Islet precursor cell (in vitro differentiated cells): ENCODE results near the gene EIF3A.
"Not testable (repeated sequence)": the region's sequence is repeated elsewhere in the genome, so short reads cannot be mapped to it uniquely, and the experiment has no call there.

Experiments used
- DNase-seq: peaks from one replicate; pipeline ENCODE4 v3.0.0-alpha.2; 2018

The EIF3A gene, protein sequence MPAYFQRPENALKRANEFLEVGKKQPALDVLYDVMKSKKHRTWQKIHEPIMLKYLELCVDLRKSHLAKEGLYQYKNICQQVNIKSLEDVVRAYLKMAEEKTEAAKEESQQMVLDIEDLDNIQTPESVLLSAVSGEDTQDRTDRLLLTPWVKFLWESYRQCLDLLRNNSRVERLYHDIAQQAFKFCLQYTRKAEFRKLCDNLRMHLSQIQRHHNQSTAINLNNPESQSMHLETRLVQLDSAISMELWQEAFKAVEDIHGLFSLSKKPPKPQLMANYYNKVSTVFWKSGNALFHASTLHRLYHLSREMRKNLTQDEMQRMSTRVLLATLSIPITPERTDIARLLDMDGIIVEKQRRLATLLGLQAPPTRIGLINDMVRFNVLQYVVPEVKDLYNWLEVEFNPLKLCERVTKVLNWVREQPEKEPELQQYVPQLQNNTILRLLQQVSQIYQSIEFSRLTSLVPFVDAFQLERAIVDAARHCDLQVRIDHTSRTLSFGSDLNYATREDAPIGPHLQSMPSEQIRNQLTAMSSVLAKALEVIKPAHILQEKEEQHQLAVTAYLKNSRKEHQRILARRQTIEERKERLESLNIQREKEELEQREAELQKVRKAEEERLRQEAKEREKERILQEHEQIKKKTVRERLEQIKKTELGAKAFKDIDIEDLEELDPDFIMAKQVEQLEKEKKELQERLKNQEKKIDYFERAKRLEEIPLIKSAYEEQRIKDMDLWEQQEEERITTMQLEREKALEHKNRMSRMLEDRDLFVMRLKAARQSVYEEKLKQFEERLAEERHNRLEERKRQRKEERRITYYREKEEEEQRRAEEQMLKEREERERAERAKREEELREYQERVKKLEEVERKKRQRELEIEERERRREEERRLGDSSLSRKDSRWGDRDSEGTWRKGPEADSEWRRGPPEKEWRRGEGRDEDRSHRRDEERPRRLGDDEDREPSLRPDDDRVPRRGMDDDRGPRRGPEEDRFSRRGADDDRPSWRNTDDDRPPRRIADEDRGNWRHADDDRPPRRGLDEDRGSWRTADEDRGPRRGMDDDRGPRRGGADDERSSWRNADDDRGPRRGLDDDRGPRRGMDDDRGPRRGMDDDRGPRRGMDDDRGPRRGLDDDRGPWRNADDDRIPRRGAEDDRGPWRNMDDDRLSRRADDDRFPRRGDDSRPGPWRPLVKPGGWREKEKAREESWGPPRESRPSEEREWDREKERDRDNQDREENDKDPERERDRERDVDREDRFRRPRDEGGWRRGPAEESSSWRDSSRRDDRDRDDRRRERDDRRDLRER (N-terminal part only)

DNA sequence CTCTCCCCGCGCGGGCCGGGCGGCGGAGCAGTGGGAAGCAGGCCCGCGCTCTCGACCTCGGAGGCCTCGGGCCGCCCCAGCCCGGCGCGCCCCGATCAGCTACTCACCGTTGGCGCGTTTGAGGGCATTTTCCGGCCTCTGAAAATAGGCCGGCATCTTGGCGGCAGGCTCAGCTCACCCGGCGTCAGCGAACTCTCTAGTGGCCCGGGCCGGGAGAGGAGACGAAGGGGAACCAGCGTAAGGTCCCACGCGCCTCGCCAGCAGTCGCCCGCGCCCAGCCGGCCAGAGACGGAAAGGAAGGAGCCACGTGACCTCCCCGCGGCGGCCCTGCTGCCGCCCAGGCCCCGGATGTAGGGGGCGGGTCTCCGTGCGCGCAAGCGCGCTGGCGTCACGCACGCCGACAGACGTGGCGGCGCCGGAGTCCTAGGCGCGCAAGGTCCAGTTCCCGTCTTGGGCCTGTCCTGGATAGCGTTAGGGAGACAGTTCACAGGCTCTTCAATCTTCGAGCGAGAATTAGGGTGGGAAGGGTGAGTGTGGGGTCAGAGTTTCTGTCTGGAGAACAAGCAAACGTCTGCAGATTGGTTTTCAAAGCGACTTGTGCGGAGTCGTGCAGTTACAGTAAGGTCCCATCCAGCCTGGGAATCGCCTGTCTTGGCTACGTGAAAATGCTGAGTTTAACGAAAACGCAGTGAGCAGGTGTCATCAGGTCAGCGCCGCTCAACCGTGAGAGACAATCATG lies at the start of gene EIF3A:
TSS of gene EIF3A (minus strand) at position 297 of the 739 bp plus-strand sequence. CDS start at position 156, 141 bp downstream.
- DNase-seq, result peak; percentile 96

DNA sequence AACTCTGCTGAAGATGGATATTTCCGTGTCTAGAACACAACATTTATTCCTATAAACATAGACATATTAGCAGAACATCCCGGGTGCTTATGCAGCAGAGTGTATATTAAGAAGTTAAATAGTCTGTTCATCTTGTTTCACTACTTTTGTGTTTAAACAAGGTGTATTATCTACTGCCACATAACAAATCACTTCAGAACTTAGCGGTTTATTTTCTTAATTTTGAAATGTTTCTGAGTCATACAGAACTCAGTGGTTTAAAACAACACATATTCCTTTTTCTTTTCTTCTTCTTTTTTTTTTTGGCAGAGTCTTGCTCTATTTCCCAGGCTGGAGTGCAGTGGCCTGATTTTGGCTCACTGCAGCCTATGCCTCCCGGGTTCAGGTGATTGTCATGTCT lies 49.1 kb upstream of the EIF3A start:
- no peak for DNase-seq

DNA sequence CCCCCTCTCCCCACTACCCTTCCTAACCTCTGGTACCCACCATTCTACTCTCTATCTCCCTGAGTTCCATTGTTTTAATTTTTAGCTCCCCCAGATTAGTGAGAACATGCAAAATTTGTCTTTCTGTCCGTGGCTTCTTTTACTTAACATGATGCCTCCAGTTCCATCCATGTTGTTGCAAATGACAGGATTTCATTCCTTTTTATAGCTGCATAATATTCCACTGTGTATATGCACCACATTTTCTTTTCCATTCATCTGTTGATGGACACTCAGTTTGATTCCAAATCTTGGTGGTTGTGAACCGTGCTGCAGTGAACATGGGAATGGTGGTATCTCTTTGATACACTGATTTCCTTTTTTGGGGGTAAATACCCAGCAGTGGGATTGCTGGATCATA lies 45.3 kb upstream of the EIF3A start:
- no peak for DNase-seq

DNA sequence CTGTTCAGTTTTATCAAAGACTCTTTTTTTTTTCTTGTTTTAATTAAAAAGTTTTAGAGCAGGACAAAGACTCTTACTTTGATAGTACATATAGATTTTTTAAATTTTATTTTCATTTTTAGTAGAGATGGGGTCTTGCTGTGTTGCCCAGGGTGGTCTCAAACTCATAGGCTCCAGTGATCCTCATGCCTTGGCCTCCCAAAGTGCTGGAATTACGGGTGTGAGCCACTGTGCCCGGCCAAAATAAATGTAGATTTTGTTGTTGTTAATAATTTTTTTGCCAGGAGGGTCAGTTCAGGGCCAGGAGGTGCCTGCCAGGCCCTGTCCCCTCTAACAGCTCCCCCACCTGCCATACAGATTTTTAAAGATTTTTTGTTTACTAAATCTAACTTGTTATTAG lies 40.3 kb upstream of the EIF3A start:
- DNase-seq, result no peak

DNA sequence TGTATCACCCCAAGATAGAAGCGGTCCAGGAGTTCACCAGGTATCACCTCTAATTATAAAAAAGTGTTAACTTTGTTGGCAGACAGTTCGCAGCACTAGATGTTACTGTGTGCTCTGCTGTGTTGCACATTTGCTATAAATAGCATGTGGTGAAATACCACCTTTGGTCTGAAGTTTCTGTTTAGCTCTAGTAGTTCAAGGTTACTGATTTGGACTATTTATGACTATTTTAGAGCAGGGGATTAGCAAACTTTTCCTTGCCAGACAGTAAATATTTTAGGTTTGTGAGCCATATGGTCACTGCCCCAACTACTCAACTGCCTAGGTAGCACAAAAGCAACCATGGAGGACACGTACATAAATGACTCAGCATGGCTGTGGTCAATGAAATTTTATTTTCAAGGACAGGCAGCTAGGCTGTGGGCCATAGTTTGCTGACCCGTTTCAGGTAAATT lies 39.8 kb upstream of the EIF3A start:
- DNase-seq, result no peak

DNA sequence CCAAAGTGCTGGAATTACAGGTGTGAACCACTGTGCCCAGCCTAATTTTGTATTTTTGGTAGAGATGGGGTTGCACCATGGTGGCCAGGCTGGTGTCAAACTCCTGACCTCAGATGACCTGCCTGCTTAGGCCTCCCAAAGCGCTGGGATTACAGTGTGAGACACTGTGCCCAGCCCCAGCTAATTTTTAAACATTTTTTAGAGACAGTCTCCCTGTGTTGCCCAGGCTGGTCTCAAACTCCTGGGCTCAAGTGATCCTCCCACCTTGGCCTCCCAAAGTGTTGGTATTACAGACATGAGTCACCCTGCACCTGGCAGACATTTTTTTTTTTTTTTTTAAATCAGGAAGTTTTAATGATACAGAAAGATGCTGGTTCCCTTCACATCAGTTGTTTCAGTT lies 38.8 kb upstream of the EIF3A start:
- no peak for DNase-seq

DNA sequence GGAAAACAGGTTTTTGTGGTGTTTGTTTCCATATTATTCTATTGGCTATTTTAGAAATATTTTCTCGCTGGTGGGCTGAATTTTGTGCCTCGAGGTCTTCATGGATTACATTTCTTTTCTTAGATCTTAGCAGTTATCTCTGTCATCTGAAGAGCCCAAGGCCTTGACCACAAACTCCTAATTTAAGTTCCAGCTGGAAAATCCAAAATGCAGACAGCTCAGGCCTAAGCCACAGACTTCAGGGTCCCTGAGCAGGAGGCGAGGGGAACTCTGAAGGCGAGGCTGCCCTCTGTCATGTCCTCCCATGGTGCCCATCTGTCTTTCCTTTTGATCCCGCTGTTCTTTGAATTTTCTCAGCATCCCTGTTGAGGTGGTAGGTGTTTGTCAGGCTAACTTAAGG lies 37.6 kb upstream of the EIF3A start:
- no peak for DNase-seq

DNA sequence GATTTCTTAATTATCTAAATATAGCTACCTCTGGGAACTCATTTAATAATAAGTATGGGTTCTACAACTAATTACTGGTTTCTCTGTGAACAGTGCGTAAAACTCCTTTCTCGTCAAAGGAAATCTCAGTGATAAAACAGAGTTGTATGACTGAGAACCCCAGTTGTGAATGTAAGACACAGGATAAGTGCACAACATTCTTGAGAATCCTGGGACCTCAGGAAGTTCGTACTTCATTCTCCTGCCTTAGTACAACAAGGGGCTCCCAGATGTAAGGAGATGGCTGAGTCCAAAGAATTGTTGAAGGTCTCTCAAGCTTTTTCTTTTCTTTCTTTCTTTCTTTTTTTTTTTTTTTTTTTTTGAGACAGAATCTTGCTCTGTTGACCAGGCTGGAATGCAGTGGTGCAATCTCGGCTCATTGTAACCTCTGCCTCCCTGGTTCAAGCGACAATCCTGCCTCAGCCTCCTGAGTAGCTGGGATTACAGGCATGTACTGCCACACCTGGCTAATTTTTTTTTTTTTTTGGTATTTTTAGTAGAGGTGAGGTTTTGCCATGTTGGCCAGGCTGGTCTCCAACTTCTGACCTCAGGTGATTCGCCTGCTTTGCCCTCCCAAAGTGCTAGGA lies 35.8 kb upstream of the EIF3A start:
- DNase-seq, result no peak

DNA sequence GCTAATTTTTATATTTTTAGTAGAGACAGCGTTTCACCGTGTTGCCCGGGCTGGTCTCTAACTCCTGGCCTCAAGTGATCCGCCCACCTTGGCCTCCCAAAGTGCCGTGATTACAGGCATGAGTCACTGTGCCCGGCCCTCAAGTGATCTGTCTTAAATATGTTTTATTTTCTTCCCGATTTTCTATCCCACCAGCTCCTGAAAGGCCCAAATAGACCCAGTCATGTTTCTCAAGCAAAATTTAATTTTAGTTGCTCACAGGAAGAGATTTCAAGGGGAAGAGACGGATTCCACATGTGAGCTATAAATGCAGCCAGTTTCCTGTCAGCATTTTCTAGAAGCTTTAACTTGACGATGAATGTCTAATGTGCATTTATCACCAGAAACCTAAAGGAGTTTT lies 35.3 kb upstream of the EIF3A start:
- no peak for DNase-seq

DNA sequence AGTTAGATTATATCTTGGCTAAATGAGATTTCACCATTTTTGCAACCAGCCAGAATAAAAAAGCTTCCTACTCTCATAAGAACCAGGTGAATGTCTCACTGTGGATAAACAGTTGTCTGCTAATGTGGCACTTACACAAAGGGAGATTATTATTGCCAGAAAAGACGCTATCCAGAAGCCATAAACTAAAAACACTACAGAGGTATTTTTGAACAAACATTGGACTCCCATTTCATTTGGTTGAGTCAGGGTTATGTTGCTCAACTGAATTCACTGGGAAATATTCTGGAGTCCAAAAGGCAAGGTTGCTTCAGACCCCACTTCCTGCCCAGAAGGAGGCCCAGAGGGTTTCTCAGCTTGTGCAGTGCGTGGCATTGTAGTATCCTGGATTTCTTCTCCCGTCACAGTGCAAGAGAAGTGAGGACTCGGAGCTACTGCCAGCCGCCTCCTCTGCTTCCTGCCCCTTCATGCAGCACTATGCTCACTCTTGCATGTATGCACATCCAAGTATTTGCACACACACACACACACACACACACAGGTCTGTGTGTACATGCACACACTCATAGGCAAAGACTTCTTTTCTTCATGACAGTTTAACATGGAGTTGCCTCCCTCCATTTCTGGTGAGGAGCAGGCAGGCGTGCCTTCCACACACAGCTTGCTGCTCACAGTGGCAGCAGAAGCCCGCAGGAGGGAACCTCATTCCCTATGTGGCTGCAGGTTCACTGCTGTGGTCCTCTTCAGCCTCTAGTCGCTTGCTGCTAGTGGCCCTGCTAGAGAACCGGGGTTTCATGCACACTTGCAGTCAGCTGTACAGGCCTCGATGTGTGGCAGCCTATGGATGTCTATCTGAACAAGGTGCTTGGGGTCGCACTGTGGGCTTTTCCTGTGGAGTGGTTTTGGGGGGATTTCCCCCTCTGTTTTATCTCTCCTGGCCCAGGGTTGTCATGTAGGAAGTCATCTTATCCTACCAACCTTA lies 33.4 kb upstream of the EIF3A start:
- no peak for DNase-seq

DNA sequence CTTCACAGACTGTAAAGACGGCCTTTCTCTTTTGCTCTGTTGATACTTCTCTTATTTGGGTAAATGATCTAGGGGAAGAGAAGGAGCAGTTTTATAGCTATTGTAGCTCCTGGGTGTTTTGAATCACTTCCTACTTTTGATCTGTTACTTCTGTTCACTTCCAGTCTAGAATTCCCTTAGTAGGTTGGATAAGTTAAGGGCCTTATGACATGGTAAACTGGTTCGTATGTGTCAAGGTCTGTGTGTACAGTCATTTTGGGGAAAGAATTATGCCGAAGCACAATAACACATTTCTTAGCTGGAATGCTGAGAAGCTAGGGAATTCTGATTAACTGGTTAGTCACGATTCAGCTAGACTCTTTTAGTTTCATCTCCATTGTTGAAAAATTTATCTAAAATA lies 31.4 kb upstream of the EIF3A start:
- DNase-seq, result no peak

DNA sequence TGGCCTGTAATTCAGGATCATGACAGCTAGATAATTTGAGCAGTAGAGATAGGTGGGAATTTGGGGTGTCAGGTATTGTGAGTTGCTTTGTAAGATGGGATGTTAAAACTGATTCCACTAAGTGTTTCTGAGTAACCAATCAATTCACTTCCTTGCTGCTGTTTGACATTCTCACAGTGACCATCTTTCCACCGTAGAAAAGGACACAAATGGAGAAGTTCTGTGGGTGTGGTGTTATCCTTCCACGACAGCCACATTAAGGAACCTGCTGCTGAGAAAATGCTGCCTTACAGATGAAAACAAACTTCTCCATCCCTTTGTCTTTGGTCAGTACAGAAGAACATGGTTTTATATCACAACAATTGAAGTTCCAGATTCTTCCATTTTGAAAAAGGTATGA lies 27.2 kb upstream of the EIF3A start:
- DNase-seq, result not testable (repeated sequence)

DNA sequence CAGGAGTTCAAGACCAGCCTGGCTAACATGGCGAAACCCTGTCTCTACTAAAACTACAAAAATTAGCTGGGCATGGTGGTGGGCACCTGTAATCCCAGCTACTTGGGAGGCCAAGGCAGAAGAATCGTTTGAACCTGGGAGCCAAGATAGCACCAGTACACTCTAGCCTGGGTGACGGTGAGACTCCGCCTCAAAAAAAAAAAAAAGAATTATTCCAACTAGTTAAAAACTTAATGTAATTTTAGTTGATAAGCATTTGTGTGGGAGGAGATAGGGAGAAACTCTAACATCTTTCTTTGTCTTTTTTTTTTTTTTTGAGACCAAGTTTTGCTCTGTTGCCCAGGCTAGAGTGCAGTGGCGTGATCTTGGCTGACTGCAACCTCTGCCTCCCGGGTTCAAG lies 26.5 kb upstream of the EIF3A start:
- not testable (repeated sequence) for DNase-seq

DNA sequence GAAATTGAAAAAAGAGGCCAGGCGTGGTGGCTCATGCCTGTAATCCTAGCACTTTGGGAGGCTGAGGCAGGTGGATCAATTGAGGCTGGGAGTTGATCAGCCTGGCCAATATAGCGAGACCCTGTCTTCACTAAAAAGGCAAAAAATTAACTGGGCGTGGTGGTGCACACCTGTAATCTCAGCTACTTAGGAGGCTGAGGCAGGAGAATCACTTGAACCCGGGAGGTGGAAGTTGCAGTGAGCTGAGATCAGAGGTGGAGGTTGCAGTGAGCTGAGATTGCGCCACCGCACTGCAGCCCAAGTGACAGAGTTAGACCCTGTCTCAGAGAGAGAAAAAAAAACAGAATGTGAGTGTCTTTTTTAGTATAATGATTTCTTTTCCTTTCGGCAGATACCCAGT lies 25.3 kb upstream of the EIF3A start:
- DNase-seq, result not testable (repeated sequence)

DNA sequence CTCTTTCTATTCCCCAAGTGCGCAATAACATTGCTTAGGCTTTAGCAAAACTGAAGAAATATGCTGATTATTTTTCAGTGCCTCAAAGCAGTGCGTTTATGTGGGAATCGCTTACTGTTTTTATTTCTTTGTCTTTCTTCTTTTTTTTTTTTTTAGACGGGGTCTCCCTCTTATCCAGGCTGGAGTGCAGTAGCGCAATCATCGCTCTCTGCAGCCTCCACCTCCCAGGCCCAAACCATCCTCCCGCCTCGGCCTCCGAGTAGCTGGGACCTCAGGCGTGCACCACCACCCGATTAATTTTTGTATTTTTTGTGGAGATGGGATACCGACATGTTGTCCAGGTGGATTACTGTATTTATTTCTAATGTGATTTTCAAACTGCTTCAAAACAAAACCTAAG lies 24.5 kb upstream of the EIF3A start:
- DNase-seq, result no peak

DNA sequence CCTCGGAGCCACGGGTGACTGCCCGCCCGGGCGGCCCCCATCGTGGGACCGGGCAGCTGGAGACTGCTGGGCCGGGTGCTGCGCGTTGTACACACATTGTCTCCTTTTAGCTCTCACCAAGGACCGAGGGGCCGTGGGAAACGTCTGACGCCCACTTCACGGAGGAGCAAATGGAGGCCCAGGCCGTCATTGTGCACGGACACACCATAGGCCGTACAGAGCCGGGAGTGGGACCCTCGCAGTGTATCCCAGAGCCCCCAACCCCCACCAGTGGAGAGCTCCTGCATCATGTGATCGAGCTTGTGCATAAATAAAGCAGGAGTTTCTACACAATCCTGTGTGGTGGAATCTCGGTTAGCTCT lies 24.0 kb upstream of the EIF3A start:
- peak; percentile 63 for DNase-seq

DNA sequence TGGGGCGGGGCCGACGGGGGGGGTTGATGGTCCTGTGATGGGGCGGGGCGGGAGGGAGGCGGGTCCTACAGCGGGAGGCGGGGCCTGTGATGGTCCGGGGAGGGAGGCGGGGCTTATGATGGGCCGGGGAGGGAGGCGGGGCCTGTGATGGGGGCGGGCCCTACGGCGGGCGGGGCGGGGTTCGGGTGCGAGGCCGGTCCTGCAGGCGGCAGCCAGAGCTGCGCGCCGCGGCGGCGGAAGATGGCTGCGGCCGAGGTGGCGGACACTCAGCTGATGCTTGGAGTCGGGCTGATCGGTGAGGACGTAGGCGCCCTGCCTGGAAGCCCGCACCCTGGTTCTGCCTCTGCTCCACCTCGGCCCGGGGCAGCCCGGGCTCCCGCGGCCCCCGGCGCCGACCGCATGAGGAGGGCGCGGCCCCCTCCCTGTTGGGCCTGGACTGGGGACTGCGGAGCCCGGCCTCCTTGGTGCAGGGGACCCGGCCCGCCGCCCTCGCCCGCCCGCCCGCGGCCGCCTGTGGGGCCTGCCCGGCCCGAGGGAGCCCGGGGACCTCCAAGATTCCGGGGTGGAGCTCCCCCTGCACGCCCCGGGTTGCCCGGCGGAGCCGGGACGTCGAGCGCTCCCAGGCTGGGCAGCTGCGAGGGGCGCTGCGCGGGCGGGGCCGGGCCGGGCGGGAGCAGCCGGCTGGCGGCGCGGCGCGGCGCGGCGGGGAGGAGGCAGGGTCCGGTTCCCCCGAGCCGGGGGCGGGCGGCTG lies 23.5 kb upstream of the EIF3A start, which contains the start of gene DENND10:
TSS of gene DENND10 (plus strand) at position 211 of the 751 bp plus-strand sequence. CDS start at position 241, 30 bp downstream.
- DNase-seq, result peak; percentile 94

DNA sequence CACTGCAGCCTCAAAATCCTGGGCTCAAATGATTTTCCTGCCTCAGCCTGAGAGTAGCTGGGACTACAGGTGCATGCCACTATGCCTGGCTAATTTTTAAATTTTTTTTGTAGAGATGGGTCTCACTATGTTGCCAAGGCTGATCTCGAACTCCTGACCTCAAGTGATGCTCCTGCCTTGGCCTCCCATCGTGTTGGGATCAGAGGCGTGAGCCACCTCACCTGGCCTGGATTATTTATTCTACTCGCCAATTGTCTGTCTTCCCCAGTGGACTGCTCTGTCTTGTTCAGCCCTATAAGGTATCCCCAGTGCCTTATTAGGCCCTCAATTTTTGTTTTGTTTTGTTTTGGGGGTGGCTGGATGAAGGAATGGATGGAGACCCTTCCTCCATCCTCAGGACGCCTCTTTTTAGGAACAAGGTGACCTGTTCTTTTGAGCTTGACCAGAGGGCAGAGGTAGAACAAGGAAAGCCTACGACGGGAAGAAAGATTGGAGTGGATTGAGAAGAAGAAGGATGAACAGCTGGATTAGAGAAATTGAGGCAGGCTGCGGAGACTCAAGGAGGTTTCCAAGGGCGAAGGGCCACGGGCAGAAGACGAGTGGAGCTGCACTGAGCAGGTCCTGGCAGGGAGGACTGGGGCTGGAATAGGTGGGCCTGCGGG lies 22.8 kb upstream of the EIF3A start:
- no peak for DNase-seq
